SIG-M5 treated with dmso at 0.1 percent for 504 hours (cell line): ENCODE results near the gene FNDC5.

Experiments
- DNase-seq: peaks from one replicate; lab custom pipeline; 2025; ENCODE audit not compliant: unreplicated experiment; lab: John Stamatoyannopoulos, UW

FNDC5 gene

DNA sequence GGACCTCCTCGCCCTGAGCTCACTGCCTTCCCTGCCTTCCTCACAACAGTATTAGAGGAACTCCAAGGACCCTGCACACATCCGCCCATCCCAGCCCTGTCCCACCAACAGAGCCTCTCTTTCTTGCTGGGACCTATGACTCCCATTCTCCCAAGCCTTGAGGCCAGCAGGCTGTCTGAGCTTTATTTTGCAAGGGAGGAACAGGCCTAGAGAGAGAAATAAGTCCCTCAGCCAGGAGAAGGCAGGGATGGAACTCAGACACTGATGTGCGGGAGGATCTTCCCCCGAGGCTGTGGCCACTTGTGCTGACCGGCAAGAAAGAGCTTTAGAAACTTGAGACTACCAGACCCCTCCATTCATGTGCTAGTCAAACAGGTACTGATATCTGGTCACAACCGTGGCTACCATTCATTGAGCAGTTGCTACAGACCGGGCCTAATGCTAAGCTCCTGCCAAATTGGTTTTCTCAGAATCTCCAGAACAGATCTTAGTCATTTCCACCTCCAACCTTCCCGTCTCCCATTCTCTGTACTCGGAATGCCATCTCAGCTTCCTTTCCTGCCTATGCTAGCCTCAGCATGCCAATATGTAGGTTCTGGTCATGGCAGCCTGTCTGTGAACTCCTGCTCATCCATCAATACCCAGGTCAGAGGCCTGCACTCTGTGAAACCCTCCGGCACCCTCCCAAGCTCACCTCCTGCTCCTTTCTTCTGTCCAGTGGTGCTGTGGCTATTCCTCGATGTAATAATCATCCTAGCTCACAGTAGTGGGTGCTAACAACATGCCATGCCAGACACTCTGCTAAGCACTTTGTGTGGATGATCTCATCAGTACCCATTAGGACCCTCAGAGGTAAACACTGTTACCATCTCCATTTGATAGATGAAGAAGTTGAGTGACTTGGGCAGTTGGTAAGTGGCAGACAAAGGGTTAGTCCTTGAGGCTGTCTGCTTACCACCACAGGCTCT is 26.7 kb upstream of the FNDC5 start:
- DNase-seq: no peak

DNA sequence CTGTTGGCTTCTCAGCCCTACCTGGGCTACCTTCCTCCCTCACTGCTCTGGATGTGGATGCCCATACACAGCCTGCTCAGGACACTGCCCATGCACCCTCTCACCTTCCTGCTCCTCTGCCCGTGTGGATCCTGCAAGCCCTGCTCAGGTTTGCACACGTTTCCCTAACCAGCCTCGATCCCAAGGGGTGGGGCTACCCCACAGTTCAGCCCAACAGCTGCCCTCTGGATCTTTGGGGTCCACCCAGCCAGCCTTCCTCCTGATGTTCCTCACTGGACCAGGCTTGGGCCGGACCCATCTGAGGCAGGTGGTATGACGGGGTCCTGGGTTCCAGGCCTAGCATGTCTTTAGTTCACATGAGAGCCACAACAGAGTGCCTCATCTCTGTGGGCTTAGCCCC is 25.7 kb upstream of the FNDC5 start:
- DNase-seq: no peak

DNA sequence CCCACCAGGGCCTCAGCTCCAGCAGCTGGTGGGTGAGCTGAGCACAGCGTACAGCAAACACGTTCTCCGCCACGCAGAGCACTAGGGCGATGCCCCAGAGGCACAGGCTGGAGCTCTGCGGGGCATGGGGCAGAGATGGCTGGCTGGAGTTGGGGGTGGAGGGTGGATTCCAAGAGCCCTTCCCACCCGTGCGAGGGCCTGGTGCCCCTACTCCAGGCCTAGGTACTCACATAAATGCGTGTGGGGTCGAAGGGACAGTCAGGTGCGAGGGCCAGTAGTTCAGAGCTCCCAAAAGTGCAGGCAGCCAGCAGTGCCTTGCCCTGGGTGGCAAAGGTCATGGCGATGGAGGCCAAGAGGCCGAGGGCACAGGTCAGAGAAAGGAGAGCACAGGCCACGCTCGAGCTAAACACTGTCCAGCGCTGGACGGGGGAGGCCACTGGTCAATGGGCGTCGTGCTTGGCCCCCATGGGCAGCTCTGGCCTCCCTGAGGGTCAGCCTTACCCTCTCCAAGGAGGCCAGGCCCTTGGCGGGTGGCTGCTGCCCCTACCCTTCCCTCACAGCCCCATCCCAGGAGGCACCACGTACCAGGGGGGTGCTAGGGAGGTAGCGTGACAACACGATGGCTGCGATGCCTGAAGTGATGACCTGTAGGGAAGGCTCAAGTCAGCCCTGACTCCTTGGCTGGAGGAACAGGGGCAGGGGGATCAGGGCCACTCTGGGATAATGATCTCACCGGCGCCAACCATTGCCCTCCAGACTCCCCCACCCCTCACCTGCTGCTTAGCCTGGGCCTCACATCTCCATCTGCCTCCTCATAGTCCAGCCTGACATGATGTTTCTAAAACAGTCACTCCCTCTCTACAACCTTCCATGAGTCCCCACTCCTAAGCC is 24.9 kb upstream of the FNDC5 start:
- DNase-seq: no peak

DNA sequence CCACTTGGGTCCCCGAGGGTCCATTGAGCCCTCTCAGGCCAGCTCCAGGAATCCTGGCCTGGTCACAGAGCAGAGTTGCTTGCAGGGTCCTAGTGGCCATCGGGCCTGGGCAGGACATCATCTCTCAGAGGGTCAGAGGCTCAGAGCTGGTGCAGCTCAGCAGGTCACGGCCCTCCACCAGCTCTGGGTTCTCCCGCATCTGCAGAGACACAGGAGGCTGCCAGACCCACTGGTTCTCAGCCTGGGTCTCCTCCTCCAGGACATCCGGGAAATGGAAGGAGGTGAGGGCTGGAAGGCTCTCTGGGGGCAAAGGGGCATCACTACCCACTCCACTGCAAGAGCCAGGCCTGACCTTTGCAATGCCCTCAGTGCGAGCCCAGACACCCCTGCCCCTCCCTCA is 24.0 kb upstream of the FNDC5 start:
- DNase-seq: no peak

DNA sequence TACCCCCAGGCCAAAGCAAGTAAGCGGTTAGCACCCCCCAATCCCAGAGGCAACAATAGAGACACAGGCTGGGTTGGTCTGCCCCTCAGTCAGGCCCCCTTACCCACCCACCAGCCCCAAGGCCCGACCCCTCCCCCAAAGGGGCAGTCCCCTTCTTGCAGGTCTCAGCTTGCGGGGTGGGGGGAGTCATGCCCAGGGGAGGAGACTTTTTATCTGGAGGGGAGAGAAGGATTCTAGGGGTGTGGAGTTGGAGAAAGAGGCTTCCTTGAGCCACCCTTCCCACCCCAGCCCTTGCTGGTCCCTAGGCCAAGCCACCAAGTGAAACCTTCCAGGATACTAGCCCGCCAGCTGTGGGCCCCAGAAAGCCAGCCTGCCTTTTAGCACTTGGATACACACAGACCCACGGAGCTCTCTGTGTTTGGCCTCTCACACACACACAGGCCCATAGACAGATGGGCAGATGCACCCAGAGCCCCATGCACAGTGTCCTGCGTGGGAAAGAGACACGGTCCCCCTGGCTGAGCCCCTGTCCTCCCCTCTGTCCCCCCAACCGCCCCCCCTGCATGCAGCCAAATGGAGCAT is 23.4 kb upstream of the FNDC5 start:
- DNase-seq: no peak

DNA sequence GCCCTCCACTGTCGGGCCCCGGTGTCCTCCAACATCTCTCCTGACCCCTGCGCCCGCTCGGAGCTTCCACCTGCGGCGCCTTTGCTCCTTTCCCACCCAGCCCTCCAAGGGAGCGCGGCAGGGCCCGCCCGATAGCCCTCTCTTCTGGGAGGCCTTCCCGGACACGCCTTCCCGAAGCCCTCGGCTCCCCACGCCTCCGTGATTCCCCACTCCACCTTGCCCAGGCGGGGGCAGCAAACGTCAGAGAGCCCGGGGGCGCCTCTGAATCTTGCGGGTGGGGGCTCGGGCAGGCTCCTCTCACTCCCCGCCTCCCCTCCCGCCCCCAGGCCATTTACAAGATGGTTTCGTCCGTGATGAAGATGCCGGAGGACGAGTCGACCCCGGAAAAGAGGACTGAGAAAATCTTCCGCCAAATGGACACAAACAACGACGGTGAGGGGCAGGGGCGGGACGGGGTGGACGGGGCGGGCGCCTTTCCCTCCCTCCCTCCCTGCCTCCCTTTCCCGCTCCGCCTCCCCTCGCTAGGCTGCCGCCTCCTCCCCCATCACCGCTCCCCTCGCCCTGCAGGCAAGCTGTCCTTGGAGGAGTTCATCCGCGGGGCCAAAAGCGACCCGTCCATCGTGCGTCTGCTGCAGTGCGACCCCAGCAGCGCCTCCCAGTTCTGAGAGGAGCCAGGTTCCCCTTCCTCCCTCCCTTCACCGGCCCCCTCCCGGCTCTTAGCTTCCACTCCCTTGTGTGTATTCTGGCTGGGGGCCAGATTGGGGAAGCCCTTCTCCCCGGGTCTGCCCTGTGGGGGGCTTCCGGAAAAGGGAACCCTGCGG is 22.7 kb upstream of the FNDC5 start:
- no peak for DNase-seq

DNA sequence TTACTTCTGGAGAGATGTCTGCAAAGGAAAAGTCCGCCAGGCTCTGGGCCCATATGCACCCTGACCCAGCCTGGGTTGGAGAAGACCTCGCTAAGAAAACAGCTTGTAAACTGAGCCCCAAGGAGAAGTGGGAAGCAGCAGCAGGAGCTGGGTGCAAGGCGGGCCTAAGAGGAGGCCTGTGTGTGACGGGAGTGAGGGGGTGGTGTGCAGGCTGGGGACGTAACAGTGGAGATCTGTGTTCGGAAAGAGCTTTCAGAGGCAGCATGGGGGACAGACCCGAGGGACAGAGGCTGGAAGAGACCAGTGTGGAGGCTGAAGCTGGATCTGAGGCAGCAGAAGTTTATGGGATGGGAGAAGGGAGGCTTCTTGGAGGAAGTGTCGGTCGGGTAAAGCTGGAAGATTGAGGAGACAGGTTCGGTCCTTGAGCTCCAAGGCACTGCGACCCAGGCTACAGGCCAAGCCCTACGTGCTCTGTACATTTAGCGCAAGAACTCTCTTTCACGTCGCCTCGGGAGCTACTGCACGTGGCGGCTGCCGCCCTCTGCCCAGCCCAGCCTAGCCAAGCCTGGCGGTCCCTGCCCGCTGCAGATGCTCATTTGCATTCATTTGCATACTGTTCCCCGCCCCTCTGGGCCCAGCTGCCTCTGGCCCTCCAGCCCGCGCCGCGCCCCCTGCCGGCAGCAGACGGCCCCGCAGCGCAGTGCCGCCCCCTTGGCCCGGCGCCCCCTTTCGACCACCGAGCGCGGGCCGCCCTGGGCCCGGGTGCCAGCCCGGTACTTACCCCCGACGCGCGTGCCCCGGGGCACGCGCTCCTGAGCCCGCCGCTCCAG is 21.9 kb upstream of the FNDC5 start:
- no peak for DNase-seq

DNA sequence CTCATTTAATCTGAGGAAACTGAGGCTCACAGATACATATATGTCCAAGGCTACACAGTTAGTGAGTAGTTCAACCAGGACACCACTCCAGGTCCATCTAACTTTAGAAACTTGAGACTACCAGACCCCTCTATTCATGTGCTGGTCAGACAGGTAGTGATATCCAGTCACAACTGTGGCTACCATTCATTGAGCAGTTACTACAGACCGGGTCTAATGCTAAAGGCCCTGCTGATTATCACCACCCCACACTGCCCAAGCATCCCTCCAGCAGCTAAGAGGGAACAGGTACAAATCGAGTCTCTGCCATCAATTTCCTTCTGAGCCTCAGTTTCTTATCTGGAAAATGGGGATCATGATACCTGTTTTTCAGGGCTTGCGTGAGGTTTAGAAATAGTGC is 20.9 kb upstream of the FNDC5 start:
- no peak for DNase-seq

DNA sequence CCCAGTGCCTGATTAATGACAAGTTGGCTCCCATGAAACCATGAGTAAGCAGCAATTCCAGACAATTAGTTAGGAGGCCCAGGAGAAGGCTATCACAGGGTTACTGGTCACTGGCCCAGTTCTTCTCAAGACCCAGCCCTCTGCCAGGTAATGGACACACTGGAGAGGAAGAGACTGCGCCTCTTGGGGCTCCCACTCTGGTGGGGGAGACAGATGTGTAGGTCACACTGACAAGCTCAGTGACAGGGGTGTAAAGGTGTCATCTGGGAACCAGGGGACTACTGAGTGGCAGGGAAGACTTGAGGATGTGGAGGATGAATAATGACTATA is 20.5 kb upstream of the FNDC5 start:
- no peak for DNase-seq

DNA sequence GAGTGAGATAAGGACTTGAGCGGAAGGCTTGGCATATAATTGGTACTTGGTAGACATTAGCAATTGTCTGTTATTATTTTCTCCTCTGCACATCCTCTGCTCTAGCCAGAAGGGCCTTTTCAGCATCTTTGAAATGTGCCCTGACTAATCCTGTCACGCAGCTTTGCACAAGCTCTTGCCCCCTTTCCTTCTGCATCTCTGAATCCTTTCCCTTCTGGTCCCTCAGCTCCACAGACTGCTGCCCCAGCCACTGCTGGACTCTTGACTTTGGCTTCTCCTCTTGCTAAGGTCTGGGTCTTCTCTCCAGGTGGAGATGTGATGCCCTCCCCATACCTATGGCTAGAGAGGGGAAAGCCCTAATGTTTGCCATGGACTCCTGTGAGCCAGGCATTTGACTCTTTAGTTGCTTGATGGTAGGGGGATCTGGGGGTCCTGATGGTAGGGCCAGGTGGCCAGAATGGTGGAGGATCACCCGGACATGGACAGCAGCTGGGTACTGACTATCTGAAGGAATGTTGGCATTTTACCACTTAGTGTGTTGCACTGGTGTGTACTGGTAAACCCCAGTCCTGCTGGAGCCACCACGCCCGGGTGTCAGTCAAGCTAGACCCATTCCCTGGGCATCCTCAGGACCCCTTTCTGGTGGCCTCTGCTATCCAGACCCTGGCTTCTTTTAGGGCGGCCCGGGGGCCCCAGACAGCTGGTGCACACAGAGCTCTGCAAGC is 20.0 kb upstream of the FNDC5 start:
- no peak for DNase-seq

DNA sequence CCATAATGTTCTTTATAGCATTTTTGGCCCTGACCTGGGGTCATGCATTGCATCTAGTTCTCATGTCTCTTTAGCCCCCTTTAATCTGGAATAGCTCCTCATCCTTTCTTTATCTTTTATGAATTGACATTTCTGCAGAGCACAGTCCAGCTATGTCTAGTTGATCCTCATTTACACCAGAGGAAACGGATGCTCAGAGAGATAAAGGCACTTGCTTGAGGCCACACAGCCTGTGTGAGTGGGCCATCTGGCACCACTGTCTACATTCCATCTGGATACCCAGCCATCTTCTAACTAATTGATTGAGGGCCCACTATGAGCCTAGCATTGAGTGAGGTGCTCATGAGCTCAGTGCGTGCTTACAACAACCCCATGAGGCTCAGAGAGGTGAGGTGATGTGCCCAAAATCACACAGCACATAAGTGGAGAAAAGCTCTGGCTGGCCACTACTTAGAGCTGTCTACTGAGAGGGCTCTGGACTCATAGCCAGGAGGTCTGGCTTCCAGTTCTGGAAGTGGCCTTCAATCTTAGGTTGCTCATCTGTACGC is 19.1 kb upstream of the FNDC5 start:
- no peak for DNase-seq

DNA sequence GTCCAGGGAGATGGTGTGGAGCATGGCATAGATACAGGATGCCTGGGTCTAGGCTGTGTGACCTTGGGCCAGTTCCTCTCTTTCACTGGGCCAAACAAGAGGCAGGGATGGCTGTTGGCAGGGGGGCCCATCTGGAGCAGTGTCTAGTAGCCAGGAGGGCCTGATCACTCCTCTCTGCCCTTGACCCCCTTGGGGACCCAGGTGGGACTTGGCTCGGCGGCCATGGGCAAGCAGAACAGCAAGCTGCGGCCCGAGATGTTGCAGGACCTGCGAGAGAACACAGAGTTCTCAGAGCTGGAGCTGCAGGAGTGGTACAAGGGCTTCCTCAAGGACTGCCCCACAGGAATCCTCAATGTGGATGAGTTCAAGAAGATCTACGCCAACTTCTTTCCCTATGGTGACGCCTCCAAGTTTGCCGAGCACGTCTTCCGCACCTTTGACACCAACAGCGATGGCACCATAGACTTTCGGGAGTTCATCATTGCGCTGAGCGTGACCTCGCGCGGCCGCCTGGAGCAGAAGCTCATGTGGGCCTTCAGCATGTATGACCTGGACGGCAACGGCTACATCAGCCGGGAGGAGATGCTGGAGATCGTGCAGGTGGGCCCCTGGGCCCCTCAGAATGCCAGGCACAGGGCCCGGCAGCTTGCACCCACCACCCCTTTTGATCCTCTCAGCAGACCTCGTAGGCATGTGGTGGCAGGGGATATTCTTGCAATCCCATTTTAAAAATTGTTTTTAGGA is 18.1 kb upstream of the FNDC5 start:
- no peak for DNase-seq

DNA sequence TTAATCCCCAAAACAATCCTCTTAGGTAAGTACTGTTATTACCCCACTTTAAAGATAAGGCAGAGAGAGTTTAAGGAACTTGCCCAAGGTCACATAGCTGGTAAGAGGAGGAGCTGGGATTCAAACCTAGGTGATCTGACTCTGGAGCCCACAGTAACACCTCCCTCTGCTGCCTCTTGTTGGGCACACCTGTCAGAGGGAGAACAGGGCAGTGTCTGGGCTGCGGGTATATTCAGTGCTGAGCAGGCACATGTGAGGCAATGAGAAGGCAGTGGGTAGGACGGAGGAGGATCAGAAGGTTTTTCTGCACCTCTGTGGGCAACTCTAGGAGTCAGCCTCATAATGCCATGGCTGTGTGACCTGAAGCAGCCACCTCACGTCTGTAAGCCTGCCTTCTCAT is 17.4 kb upstream of the FNDC5 start:
- DNase-seq: no peak

DNA sequence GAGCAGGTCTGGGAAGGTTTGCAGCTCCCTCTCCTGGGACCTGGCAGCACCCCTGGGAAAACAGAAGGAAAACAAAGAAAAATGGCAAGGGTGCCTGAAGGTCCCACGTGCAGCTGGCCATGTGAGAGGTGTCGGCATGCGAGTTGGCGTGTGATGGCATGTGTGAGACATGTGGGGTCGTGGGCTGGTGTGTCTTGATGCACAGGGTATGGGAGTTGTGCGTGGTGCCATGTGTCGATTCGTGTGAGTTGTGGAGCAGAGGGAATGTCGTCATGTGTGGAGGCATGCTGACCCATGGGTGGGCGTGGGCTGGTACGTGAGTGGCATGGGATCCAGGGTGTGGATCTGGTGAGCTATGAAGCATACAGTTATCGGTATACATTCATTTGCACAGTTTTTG is 16.9 kb upstream of the FNDC5 start:
- DNase-seq: no peak

DNA sequence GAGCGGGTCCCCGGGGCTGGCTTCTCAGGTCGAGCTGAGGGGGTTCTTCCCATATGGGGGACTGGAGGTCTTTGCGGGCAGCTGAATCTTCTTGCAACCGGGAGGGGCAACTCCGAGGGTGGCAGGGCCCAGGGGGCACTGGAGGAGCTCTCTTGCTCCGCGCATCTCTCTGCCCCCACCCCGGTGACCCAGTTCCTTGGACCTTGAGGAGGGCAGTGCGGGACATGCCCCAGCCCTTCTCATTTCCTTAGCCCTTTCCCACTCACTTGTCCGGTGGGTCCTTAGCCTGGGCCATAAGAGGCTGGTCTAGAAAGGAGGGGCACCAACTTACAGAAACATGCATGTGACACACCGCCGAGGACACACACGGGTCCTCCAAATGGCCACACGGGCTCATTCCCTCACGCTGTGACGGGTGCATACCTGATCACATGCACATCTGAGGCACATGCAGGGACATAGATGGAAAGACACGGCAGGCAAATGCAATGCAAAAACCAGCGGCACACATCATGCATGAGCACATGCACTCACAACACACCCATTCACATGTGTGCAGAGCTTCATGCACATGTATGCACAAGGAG is 16.2 kb upstream of the FNDC5 start:
- no peak for DNase-seq

DNA sequence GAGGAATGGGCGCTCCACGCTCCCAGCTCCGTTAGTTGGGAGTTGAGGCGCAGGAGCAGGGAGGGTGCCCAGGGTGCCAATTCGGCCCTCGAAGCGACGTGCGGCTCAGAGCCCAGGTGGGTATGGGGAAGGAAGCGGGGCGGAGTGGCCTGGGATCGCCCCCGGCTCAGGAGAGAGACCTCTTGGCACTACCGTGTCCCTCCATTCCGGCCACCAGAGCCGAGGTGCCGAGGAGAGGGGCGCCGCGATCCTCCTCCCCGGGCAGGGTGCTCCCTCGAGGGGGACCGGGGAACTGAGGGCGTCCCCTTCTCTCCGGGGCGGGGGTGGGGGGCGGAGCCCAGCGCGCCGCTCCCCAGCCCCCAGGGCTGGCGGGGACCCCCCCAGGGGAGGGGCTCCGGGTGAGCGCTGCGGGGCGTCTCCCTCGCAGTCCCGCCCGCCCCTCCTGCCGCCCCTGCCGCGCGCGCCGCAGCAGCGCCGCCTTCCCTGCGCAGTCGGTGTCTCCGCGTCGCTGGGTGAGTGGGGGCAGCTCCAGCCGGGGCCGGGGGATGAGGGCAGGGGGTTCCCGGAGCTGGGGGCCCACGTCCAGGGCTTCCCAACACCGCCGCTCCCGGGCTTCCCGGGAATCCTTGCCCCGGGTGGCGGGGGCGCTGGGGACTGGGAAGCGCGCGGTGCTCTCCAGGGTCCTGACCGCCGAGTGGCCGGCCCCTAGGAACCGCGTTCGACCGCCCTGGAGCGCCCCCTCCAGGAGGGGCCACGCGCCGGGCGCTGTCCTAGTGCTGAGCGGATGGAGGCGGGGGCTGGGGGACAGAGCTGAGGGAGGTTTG is 15.5 kb upstream of the FNDC5 start, which contains the start of gene HPCA:
Gene HPCA (plus strand): TSS at position 488 of the 824 bp plus-strand sequence. CDS start 2,408 bp downstream, outside the sequence.
- DNase-seq: no peak

DNA sequence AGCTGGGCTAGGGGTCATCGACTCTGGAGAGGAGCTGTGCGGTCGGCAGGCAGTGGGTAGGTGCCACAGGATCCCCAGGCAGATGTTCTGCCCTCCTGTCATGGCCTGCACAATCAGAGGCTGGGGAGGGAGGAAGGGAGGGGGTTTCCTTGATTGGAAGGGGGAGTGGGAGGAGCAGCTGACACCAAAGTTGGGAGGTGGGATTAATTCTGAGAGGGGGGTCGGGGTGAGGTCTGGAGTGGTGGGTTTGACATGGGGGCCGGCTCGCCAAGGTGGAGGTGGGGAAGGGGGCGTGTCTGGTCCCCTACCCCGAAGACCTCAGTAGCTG is 14.9 kb upstream of the FNDC5 start:
- no peak for DNase-seq
